Testis (tissue), 2 donors: Measurements from ENCODE around the gene MYORG.

Experiments used
- CTCF ChIP-seq, 3 experiments: fragments of 450-650 bp in 2 of 3; fragments of 200-600 bp in 1 of 3; sonication (generic) in 1 of 3; IDR thresholded peaks; one replicate each; pipeline ENCODE4 v1.5.1; 2016 to 2019; ENCODE audit warnings: antibody characterized with exemption in 3 of 3, mild to moderate bottlenecking in 2 of 3, moderate library complexity in 1 of 3
- POLR2A ChIP-seq: fragments of 450-650 bp; IDR thresholded peaks from one replicate; pipeline ENCODE4 v1.6.1; 2017; ENCODE audit warnings: antibody characterized with exemption, mild to moderate bottlenecking, moderate library complexity

GRCh38 chr9:34381323-34381722 is 4.6 kb upstream of the MYORG start:
- no peak for TF ChIP-seq POLR2A
- TF ChIP-seq CTCF (IDR thresholded peaks at IDR 0.05), result no peak
